ENCODE measurements around the gene SEL1L3.
A peak's percentile ranks its signal among the peaks of the same experiment; 100 is the strongest.

The SEL1L3 gene

GRCh38 chr4:25815586-25815985, 47.2 kb downstream of the SEL1L3 start:
- DNase-seq, result no peak

DNA sequence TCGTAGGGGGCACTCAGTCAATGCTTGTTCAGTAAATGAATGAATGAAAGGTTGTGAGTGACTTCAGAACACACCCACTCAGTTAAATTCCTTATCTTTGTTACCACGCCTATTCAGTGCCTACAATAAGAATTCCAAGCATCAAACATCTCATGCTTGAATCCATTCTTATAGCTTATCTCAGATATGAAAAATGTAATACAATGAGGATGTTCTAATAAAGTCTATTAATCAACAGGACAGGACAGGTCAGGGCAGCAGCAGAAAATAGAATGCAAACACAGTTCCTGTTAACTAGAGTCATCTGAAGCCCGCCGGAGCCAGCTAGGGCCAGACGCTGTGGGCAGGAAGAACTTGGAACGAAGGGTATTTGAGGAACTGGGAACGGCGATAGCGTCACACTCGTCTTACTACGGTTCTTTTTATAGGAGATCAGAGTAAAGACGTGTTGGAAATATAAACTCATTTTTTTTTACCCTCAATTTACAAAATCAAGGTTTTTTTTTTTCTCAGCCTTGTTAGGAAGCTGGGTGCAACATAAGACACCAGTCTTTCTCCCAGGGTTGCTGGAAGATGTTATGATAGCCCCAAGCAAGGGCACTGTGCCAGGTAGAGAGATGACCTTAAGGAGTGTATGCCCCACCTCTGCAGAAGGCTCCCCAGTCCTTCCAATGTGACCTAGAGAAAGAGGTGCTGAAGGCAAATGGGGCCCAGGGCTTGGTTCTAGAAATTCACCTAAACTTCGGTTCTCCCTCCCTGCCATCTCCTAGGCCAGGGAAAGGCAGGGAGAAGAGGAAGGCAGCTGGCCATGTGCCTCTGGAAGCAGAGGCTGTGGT, 48.3 kb downstream of the SEL1L3 start:
- no peak for DNase-seq

DNA sequence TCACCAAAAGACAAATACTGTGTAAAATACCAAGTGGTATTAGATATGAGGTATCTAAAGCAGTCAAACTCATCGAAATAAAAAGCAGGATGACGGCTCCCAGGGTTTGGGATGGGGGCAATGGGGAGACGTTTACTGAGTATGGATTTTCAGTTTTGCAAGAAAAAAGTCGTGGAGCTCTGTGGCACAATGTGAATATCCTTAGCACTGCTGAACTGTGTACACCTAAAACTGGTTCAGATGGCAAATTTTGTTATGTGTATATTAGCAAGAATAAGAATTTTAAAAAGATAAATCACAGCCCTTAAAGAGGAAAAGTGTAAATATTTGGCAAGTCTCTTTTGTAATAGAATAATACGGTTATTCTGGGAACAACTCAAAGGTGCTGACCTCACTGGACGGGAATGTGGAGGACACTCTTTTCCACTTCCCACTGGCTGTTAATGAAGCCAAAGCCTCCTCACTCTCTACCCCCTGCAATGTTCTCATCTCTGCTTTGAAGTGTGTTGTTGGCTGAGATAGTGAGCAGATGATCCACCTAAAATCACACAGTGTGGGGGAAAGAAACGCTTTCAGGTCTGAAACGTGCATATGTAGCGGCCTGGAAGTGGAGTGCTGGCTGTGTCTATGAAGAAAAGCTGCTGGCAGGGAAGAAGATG, 49.2 kb downstream of the SEL1L3 start:
- no peak for DNase-seq

GRCh38 chr4:25811841-25812240, 50.9 kb downstream of the SEL1L3 start:
- no peak for DNase-seq

- DNase-seq, result no peak
Measured at GRCh38 chr4:25811374-25811690, 51.5 kb downstream of the SEL1L3 start.

DNA sequence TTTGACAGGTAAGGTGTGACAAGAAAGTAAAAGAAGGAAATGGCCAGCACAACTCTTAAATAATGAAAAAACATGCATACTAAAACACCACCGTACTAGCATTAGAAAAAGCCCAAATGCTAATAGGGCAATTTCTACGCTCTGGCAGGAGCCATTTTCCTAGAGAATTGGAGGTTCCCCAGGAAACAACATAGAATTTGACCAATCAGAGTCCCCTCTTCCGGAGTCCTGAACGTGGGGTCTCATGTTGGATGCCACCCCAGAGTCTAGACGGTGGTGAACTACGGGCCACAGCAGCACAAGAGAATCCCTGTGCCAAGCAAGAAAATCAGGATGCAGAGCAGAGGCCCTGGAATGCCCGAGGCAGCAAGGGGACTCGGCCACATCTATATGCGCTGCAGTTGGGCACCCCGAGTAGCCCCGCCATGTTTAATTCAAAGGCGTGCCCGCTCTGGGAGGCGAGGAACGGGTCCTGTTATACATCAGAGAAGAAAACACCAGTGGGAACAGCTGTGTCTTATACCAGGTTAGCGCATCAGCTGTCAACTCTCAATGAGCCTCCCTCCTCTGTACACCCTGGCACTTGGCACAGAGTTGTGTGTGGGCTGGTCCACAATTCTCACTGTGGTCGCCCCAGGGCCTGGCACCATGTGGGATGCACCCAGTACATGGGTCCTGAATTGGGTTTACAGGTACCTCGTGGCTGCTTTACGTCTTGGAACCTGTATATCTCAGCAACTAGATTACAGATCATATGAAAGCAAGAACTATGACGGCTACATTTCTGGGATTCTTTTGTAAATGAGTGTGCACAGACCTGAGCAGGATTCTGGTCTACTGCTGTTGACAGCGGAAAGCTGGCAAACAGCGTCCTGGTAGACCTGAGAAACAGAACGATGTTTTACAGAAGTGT, 52.1 kb downstream of the SEL1L3 start:
- no peak for DNase-seq

DNA sequence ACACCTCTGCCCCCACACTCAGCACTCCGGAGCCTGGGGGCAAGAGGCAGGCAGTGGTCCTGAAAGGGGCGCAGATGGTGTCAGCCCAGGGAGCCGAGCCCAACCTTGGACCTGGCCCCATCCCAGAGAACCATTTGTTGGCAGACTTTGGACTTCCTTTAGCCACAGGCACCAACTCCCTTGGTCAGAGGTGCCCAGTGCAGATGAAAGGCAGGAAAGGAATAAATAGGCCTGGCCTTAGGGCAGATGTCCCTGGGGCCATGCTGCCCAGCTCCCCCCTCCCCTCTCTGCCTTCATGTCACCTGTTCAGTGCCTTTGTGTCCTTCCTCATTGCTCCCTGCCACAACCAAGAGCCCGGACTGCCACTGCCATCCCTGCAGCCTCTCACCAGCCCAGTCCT, 52.8 kb downstream of the SEL1L3 start:
- DNase-seq, result no peak

DNA sequence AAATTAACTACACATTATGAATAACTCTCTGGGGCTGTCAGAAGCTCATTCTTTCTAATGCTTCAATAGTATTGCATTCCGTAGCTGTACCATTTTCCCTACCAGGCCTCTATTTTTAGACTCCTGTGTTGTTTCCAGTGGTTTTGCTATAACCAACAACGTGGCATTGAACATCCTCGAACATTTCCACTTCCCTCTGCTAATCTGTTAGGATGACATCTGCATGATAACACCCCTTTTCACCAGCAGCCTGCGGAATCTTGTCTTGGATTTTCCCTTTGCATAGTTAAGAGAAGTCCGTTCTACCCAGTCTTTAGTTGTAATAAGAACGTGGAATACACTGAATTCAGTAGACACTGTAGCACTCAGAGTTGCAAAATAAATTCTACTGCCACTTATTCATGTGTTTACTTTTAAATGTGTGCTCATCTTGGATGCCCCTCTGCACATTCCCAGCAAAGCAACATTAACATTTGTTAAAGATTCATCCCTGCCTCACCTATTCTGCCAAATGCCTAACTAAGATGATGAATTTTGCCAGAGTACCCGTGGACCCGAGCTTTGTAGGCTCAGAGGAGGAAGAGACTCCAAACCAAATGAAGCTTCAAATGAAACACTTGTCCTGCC, 55.6 kb downstream of the SEL1L3 start:
- DNase-seq, result no peak

GRCh38 chr4:25805255-25805860, 57.4 kb downstream of the SEL1L3 start:
- DNase-seq, result no peak

DNA sequence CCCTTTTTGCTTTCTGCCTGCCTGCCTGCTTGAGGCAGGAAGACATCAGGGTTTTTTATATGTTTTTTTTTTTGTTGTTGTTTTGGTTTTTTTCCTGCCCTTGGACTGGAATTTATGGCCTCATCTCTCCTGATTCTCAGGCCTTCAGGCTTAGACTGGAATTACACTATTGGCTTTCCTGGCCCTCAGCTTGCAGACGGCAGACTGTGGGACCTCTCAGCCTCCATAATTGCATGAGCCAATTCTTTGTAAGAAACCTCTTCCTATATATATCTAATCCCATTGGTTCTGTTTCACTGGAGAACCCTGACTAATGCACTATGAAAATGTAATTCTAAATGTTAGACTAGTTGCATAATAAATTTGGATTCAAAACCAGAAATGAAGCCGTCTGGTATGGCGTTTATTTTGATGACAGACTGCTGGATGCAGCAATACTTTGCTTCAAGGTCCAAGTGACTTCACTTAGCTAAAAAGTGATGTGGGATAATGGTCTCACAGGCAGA, 59.0 kb downstream of the SEL1L3 start:
- no peak for DNase-seq

- no peak for DNase-seq
Measured at GRCh38 chr4:25801594-25801993, 61.2 kb downstream of the SEL1L3 start.

DNA sequence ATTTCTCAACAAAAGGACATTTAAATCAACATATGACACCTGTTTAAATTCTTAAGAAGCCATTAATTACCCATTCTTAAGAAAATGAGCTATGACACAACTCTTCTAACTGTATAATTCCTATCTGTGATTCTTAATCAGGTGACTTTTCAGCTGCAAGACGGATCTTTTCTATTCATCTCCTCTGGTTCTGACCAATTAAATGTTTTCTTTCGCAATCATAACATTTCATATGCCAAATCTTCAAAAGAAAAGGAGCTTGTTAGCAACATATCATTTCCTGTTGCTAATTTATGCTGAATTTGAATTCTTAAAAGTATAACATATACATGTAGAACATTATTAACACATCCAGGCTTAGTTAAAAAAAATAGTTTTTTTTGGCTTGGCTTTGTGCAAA, 62.5 kb downstream of the SEL1L3 start:
- no peak for DNase-seq

DNA sequence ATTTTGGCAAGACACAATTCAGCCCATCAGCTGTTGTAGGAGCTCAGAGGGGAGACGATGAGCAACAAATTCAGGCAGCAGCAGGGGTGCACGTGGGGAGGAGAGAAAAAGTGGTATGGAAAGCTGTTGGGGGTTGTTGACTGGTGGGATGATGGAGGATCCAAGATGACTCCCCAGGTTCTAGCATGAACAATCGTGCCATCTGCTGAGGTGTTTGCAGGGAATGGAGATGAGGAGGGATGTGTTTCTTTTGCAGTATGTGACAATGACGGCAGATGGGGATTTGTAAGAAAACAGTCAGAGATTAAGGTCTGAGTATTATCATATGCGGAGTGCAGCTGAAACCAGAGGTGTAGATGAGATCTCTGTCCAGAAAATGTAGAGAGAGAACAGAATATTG, 63.3 kb downstream of the SEL1L3 start:
- DNase-seq, result no peak

DNA sequence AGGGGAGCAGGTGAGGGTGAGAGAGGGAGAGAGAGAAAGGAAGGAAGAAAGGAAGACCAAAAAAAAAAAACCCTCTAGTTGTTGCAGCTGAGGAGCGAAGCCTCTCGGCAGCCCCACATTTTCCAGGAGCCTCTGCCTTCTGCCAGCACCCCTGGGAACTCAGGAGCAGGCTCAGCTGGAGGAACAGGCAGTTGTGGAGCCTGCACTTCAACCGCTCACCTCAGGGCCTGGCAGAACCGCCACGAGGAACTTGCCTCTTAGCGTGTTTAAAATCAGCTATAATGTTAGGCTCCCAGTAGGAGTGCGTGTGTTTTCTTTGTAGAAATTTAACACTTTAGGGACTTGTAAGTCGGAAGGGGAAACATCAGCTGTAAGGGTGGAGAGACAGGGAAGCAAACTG, 65.7 kb downstream of the SEL1L3 start:
- no peak for DNase-seq

DNA sequence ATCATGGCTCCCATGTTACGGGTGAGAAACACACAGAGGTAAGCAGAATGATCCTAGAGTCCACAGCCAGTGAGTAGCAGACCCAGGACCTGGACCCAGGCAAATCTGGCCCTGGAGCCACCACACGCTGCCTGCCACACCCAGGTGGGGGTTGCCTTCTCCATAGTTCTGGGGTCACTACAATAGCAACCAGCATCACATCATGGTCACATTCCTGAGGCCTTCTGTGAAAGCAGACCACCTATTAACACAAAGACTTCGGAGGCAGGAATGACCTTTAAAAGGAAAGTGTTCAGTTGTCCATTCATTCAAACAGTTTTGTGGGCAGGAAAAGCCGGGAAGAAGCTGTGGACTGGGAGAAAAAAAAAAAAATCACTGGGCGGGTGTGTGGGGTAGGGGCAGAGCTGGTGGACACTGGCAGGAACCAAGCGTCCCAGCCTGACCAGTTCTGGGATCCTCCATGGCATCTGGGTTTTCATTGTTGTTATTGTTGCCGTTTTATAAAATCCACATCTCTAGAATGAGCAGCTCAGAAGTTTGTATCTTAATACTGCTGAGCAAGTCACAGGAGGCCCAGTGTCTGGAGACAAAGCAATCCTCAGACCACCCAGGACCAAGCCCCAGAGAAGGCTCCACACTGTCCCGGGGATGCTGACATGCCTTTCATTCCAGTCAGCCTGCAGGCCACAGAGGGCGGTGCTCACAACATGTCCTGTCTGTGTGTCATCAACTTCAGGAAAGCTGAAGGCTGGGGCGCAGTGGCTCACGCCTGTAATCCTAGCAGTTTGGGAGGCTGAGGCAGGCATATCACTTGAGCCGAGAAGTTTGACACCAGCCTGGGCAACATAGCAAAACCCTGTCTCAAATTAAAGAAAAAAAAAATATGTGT, 67.0 kb downstream of the SEL1L3 start:
- DNase-seq, result no peak

- DNase-seq, result no peak
Measured at GRCh38 chr4:25795091-25795490, 67.7 kb downstream of the SEL1L3 start.

- DNase-seq, result no peak
Measured at GRCh38 chr4:25792876-25793275, 69.9 kb downstream of the SEL1L3 start.

- DNase-seq, result no peak
Measured at GRCh38 chr4:25792200-25792791, 70.5 kb downstream of the SEL1L3 start.

DNA sequence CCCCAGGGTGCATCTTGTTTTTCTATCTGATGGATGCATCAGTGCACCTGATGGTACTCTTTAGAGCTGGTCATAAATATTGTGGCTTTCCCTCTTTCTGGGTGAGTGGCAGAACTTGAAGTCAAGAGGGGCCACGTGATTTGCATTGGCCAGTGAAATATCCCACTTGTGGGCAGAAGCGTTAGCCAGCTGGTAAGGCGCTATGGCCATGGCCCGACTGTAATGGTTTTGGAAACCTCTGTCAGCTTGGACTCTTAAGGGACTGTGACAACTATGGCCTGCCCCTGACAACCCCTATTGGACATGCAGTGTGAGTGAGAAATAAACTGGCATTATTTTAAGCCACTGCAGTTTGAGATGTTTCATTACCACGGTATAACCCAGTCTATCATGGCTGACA, 72.8 kb downstream of the SEL1L3 start:
- peak; percentile 80 for DNase-seq

DNA sequence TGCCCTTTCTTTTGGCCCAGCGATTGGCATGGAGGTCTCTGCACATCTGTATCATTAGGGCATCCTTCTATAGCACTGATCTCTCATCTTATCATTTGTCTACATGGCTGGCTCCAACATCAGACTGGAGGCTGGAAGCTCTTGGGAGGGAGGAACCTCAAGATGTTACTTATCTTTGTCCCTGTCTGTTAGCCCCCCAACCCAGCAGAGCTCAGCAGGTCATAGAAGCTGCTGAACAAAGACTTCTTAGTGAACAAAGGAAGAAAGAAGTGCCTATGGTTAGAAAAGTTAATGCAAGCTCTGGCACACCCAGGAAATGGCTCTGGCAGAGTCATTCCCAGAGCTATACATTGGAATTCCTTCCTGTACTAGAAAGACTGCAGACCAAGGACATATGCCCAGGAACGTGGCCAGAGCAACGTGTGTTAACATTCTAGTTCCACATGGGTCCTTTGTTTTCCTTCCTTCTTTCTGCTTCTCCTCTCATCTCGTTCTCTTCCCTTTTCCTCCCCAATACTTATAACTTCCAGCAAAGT, 74.0 kb downstream of the SEL1L3 start:
- no peak for DNase-seq
